ENCODE data around the gene BDNF.

BDNF gene

DNA sequence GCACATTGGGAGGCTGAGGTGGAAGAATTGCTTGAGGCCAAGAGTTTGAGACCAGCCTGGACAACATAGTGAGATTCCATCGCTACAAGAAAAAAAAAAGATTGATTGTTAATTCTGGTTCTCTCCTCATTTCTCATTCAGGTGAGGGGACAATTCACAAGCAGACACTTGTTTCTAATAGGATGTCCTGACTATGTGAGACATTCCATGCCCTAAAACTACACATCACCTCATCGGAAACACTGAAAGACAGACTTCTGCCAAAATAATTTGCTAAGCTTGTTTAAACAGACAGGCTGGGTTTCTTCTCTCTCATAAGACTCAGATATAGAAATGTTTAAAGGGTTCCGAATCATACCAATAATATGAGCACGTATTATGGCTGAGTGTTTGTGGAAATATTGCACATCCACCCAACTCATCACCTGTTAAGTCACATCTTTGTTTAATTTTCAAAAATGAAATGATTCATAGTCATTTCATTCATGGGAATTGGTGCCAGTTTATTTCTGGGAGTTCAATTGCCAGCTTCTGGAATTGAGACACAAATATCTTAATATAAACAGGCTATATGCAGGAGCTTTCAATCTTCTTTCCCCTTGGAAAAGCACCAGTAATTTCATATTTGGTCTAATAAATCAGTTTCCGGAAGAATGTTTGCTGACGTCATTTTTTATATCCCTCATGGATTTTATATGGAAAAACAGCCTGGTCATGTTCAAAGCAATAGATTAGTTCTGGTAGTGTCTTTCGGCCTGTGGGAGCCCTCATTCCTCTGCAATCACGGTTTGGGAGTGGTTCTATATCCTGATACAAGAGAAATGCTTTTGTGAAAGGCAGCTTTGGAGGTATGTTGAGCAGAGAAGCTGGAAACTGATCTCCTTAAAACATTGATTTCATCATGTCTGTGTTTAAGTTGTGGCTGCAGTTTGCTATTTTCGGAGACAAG is 87.0 kb downstream of the BDNF start:
- H3K27me3 Mint-ChIP-seq = no peaks in the 10 kb centered on the region
- peaks cover 0 to 7% of the 10 kb centered on the region in 2 donors for H3K9me3 Mint-ChIP-seq
- H3K4me3 Mint-ChIP-seq = no peak overlapping the region
- DNase-seq (no peak), ATAC-seq (no peak)
- H3K4me1 Mint-ChIP-seq = no peaks in the 10 kb centered on the region
- H3K27ac Mint-ChIP-seq = no peak overlapping the region

DNA sequence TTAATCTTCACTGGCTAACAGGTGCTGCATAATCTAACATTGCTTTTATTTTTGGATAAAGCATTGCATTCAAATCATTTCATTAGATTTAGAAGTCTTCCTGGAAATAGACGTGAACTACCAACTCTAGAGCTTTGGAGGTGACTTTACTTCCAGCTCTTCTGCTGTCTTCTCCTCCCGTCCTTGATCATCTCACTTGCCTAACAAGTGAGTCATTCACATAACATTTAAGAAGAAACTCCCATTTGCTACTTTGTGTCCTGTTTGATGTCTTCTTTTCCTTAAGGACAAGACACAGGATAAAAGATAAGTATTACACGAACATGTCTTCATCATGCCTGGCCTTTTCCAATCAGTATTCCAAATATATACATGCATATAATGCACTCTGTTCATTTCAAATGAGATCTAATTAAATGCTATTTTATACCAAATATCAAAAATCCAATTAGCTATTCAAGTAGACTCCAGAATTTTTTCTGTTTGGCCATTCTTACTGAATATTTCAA is 88.3 kb downstream of the BDNF start:
- ATAC-seq (no peak), DNase-seq (no peak)
- no peaks in the 10 kb centered on the region for H3K27me3 Mint-ChIP-seq
- no peak overlapping the region for H3K27ac Mint-ChIP-seq
- H3K4me3 Mint-ChIP-seq = no peak overlapping the region
- no peaks in the 10 kb centered on the region for H3K4me1 Mint-ChIP-seq
- H3K9me3 Mint-ChIP-seq = peaks cover 0 to 7% of the 10 kb centered on the region in 2 donors

DNA sequence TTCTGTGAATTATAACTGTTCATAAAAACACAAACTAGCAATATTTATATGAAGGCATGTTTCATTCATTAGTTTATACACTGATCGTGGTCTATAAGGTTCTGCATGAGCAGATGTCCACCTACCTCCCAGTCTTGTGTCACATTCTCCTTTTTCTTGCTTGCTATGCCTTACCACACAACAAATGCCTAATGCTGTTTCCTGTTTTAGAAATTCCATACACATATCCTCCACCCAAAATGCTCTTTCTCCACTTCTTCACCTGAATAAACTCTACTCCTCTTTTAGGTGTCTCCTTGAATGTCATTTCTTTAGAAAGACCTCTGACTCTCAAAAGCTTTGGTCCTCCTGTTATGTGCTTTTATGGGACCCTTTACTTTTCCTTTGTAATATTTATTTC is 88.9 kb downstream of the BDNF start:
- H3K4me3 Mint-ChIP-seq = no peak overlapping the region
- peaks cover 0 to 2% of the 10 kb centered on the region in 2 donors for H3K9me3 Mint-ChIP-seq
- H3K27ac Mint-ChIP-seq = no peak overlapping the region
- no peak for DNase-seq
- no peaks in the 10 kb centered on the region for H3K27me3 Mint-ChIP-seq
- ATAC-seq = no peak
- H3K4me1 Mint-ChIP-seq = no peaks in the 10 kb centered on the region

DNA sequence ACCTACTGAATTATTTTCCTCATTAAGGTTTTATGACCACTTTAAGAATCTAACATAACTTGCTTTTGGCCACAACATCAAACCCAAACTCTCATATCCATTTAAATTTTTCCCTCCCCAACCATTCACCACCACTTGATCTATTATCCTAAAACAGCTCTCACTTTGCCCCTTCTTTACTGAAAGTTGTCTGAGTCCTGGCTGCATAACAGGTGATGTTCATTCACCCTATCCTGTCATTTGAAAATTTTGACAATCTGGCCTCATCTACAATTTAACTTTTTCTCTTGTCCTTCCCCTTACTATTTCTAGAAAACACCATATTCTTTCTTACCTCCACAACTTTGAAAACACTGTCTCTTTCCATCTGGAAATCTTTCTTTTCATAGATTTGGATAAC is 89.3 kb downstream of the BDNF start:
- ATAC-seq = no peak
- no peaks in the 10 kb centered on the region for H3K4me1 Mint-ChIP-seq
- H3K4me3 Mint-ChIP-seq = no peak overlapping the region
- no peak for DNase-seq
- H3K27ac Mint-ChIP-seq = no peak overlapping the region
- H3K27me3 Mint-ChIP-seq = no peaks in the 10 kb centered on the region
- no peaks in the 10 kb centered on the region for H3K9me3 Mint-ChIP-seq

DNA sequence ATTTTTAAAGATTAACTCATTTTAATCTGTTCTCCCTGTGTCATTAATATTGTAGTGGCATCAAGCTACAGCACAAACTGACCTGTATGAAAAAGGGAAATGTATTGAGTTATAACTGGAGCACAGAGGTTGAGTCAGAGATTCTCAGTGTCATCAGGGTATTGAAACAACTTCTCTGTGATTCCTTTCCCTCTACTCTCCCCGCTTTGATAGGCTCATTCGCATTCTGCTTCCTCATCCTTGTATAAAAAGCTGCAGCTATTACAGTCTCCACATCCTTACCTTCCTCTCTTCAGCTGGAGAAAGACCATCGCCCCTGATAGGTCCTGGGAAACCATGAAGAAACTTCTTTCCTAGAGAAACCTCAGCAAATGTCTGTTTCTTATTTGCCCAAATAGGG is 90.0 kb downstream of the BDNF start:
- no peak overlapping the region for H3K27ac Mint-ChIP-seq

DNA sequence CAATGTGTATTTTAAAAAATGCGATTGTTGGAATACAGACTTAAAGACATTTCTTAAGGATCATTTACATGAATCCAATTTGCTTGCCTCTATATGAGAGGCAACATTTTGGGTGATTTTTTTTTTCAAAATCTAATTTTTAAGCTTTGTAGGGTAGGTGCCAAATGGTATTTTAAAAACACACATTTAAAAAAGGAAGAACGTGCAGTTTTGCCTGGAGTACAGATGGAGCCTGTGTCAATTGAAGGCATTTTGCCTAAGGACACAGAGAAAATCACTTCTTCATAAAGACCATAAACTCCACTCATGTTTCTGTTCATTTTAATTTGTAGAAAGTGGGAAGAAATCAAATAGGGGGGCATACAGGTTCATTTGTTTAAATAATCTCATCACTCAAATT is 91.3 kb downstream of the BDNF start:
- Mint-ChIP-seq H3K4me3 (no peak overlapping the region), H3K27ac (no peak overlapping the region), H3K27me3 (no peaks in the 10 kb centered on the region), H3K4me1 (no peaks in the 10 kb centered on the region), H3K9me3 (no peaks in the 10 kb centered on the region)
- ATAC-seq = no peak
- no peak for DNase-seq

More for the DNA sequence above, 90.0 kb downstream of the BDNF start:
- Mint-ChIP-seq H3K4me1 (no peaks in the 10 kb centered on the region), H3K9me3 (no peaks in the 10 kb centered on the region), H3K27me3 (no peaks in the 10 kb centered on the region), H3K4me3 (no peak overlapping the region)
- DNase-seq (no peak), ATAC-seq (no peak)

DNA sequence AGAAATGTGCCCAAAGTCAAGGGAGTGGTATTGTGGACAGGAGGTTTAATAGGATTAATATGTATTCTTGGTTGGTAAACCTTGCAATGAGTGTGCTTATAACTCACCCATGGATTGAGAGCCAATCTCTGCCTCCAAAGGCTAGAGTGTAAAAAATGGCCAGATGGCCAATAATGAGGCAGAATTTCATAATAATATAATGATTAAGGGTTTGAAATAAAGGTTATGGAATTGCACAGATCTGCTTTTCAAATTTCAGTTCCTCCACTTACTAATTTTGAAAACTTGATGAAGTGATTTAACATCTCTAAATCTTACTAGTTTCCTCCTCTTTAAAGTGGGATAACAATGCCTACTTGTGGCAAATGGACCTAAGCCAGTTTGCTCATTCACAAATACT is 94.8 kb downstream of the BDNF start:
- no peaks in the 10 kb centered on the region for H3K9me3 Mint-ChIP-seq
- no peak overlapping the region for H3K27ac Mint-ChIP-seq
- H3K4me1 Mint-ChIP-seq = no peaks in the 10 kb centered on the region
- no peaks in the 10 kb centered on the region for H3K27me3 Mint-ChIP-seq
- H3K4me3 Mint-ChIP-seq = no peak overlapping the region
- DNase-seq = no peak
- no peak for ATAC-seq
